HCEC 1CT (cell line): ENCODE measurements around the gene KCNK5.

Experiments used
- DNase-seq: peaks from one replicate; pipeline ENCODE4 v3.0.0-alpha.2; 2017

Gene KCNK5

DNA sequence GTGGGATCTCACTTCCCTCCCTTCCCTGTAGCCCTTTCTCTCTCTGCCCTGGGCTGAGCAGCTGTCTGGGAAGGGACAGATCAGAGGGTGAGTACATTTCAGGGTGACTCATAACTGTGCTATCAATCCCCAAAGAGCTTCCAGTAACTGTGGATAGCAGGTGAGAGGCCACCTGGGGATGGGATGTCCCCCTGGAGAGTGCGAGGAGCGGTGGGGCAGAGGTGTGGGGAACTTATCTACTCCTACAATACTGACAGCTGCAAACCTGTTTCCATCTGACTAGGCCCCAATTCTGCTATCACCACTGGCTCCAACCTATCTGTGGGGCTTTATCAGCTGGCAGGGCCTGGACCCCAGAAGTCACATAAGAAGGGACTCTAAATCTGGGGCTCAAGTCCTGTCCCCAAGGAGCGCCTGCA is 32.6 kb downstream of the KCNK5 start:
- DNase-seq: no peak

- DNase-seq: no peak
These were observed 33.4 kb downstream of the KCNK5 start for GRCh38 chr6:39195792-39196385.

- DNase-seq: no peak
These were observed 34.8 kb downstream of the KCNK5 start for GRCh38 chr6:39194466-39194865.

- no peak for DNase-seq
These were observed 36.0 kb downstream of the KCNK5 start for GRCh38 chr6:39193201-39193791.

GRCh38 chr6:39192736-39193135 is 36.5 kb downstream of the KCNK5 start:
- DNase-seq: no peak

GRCh38 chr6:39191236-39191930 is 37.9 kb downstream of the KCNK5 start:
- DNase-seq: no peak

- no peak for DNase-seq
These were observed 38.6 kb downstream of the KCNK5 start for GRCh38 chr6:39190545-39191235.

DNA sequence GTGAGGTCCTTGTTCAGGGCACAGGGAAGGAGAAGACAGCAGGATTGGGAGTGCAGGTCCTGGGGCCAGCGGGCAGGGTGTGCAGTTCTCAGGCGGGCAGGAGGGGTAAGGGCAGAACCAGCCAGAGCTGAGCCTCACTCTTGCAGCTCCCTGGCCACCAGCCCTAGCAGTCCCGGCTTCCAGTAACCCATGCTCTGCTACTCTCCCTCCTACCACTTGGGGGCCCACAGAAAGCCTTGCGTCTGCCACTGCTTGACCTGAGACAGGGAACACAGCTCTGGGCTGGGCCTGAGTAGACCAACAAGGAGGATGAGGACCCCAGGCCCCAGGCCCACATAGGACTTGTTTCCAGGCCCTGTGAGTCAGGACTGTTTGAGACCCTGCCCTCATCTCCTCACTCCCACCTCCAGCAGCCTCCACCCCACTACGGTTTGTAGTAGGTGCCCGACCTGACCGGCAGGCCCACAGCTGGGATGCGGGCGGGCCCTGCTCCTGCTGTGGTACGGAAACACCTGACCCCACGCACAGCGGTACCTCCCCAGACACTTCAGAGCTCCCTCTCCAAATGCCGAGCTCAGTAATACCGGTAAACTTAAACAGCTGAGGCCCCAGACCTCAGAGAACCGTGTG is 39.2 kb downstream of the KCNK5 start:
- DNase-seq: no peak

GRCh38 chr6:39189131-39189530 is 40.1 kb downstream of the KCNK5 start:
- no peak for DNase-seq

- no peak for DNase-seq
These were observed 40.7 kb downstream of the KCNK5 start for GRCh38 chr6:39188571-39188970.

- no peak for DNase-seq
These were observed 41.2 kb downstream of the KCNK5 start for GRCh38 chr6:39188098-39188450.

DNA sequence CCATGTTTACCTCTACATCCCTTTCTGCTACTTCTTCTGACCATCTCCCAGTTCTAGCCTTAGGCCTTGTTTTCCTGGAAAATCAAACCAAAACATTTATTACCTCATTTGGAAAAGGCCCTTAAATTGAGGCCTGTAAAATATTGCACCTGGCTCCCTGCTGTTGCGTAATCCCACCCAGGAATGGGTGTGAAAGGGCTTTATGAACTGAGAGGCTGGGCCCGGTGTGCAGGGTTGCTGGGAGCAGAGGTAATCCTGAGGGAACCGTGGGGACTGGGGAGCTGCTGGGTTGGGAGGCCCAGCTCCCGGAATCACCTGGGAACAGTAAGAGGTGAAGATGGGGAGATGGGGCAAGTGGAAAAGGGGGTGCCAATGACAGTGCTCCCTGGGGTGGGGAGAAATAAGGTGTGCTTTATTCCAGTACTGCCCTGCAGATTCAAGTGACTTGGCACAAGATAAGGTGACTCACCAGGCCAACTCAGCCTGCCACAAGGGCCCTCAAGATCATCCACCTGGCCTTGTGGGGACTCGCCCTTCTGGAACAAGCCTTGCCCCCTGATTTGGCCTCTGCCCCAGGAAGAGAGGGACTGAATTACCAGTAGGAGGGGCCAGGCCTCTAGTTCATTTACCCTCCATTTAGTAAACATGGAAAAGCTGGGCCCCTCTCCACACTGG is 44.2 kb downstream of the KCNK5 start:
- DNase-seq: no peak

DNA sequence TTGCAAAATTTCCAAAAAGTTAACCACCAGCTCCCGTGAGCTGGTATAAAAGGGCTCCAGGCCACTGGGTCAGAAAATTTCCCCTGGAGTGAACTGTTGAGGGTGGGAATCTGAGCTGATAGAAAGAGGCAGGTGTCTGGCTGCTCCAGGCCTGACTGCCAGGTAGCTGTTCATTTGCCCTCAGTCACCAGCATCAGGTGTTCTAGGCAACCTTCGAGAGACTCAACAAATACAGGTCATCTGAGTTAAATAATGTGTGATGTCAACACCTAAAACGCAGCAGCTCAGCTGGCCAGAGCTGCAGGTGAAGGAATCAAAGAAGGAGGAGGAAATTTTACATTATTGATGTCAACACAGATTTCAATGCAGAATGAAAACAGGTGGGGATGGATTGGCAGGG is 46.7 kb downstream of the KCNK5 start:
- no peak for DNase-seq

DNA sequence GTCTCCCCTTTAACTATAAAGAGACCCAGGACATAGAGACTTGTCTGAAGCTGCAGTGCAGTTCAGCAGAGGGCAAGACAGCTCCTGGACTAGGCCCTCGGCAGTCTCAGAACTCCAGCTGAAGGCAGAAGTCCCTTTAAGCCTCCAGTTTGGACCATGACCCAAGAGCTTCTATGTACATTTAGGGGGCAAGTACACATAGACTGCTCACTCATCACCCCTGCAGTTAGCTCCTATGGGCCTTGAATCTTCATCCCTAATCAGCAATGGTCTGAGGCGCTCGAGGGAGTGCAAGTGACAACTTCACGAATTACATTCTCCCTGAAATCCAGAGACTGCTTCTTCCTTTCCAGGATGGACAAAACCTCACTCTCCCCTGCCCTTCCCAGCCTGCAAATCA is 47.4 kb downstream of the KCNK5 start:
- DNase-seq: no peak

DNA sequence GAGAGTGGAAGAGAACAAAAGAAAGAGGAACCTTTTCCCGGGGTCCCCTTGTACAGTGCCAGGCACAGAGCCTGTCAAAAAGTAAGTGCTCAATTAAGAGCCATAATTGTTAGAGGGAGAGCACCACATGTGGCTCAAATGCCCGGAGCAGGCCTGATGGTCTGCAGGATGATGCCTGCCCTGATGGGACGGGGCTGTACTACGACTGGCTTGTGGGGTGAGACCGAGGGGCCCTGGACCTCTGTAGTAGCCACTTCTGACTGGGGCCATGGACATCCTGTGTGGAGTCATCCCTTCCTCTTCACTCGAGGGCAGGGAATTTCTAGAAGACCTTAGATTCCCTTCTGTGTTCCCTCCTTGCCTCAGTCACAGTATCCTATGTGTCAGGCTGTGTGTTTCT is 47.9 kb downstream of the KCNK5 start:
- DNase-seq: no peak

GRCh38 chr6:39178804-39179203 is 50.5 kb downstream of the KCNK5 start:
- no peak for DNase-seq

GRCh38 chr6:39178235-39178634 is 51.0 kb downstream of the KCNK5 start:
- DNase-seq: no peak

DNA sequence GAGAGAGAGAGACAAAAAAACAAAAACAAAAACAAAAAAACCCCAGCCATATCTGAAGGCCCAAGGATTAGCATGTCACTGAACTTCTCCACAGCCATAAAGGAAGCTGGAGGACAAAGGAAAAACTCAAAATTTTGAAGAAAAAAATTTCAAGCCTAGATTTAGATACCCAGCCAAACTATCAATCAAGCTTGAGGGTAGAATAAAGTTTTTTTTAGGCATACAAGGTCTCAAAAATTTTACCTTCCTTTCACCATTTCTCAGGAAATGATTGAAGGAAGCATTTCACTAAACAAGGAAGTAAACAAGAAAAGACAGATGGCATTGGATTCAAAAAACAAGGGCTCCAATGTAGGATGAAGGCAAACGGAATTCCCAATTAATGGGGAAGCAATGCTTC is 52.1 kb downstream of the KCNK5 start:
- no peak for DNase-seq

GRCh38 chr6:39173270-39173669 is 56.0 kb downstream of the KCNK5 start:
- DNase-seq: no peak

DNA sequence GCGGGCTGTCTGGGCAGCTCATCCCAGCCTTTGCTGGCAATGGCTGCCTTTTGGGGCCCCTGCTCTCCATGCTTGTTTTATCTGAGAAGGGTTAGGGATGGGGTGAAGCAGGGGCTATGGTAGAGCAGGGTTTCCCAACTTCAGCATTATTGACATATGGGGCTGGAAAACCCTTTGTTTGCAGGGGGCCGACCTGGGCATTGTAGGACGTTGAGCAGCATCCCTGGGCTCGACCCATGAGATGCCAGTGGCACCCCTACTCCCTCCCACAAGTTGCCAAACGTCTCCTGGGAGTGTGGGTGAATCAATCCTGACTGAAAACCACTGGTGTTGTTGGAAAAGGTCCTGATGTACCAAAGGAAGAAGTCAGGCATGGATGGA is 56.9 kb downstream of the KCNK5 start:
- DNase-seq: no peak

DNA sequence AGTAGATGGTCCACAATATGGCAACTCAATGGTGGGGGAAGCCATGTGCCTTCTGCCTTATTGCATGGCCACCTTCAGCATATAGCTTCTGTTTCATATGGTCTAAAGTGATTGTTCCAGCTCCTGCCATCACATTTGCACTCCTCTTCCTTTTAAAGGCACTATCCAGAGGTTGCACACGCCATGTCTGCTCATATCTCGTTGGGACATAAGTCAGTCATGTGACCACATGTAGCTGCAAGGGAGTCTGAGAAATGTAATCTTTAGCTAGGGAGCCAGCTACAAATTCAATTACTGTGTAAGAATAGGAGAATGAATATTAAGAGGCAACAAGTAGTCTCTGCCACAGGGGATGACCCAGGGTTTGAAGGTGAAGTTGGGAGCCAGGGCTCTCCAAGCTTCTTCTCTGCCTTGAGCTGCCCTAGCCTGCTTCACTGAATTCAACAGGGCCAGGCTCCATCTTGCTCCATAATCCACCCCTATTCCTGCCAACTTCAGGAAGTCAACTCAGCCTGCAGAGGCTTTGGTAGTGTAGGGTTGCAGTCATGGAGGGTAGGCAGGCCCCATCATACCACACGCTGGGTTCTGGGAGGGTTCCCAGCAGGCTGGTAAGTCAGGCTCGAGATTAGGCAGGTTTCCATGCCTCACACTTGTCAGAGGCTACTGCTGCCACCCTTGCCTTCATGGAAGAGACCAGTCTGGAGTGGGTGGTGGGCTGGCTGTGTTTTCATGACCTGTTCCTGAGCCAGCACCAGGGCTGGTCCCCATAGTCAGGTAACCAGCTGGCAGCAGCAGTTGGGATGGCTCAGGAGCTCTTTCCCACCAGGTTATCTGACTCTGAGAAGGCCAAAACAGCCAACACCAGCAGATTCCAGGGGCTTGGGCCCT is 57.5 kb downstream of the KCNK5 start:
- DNase-seq: no peak

DNA sequence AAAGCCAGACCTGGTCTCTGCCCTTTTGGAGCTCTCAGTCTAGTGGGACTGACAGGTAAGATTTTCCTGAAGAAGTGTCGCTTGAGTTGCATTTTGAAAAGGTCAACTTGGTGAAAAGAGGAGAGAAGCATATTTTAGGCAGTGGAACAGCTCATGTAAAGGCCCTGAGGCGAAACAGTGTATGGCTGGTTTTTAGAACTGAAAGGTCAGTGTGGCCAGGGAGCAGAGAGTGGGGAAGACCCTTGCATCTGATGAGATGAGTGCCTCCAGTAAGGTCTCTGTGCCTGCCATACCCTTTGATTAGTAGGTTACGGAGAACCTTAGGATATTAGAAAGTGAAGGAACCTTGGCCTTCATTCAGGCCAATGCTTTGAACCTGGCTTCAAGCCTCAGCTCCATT is 58.4 kb downstream of the KCNK5 start:
- DNase-seq: peak; percentile 9
